GM19372 (cell line): ENCODE data around the gene RIMS3.
A peak's percentile ranks its signal among the peaks of the same experiment; 100 is the strongest.

ENCODE experiments used
- ATAC-seq: cut with Tn5 transposase; IDR thresholded peaks from one replicate; pipeline ENCODE4 v1.9.1; 2021; ENCODE audit warnings: mild to moderate bottlenecking, low read depth, moderate library complexity; ENCODE audit not compliant: unreplicated experiment

Gene RIMS3

DNA sequence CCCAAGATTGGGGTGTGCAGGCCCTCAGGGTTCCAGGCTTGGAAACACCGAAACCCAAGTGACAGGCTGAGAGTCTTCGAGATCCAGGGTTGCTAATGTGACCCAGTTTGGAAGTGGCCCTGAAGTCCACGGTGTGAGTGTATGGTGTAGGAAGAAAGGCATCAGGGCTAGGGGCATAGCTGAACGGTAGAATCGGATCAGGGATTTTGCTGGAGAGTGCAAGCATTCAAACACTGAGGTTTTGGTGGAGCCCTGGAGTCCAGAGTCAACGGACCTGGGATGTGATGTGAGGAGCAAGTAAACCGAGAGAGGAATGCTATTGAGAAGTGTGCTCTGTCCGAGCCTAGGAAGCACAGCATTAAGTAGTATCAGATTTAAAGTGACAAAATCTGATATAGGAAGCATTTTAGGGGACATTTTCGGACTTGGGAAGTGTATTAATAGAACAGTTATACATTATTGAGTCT is 27.0 kb upstream of the RIMS3 start:
- ATAC-seq, result no peak

DNA sequence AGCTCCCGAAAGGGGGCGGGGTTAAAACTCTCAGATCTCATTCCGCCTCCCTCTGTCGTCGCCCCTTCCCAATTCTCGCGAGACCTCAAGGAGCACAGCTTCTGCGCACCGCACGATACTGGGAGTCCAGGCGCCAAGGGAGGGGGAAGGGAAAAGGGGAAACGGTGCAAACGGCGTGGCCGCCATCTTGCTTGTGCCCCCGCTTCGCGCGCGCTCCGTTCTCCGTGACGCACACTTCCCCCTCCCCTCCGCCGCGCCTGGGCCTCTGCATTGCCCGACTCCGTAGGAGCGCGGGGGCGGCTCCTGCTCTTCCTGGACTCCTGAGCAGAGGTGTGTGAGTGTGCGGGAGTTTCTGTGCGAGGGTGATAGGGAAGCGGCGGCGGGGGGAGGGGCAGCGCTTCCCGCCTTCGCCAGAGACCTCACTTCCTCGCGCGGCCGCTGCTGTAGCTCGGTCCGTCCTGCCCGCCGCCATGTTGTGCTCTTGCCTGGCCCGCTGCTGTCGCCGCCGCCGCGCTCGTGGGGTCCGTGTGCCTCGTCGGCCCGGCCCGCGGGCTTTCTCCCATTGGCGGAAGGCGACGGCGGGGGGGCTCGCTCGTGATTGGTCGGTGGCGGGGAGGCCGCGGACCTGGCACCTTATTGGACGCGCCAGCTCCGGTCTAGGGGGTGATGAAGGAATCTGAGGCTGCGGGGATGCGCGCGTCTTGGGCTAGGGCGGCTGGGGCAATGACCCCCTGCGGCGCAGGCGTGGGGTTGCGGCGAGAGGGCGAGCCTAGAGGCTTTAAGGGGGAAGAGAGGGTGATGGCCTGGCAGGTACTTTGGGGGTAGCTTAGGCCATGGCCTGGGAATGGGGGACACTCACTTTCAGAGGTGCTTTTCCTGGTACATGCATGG is 26.3 kb upstream of the RIMS3 start, which contains the start of gene NFYC:
Gene NFYC (plus strand): TSS at position 167 of the 891 bp plus-strand sequence. CDS start 47,140 bp downstream, outside the sequence.
- peak; percentile 75 for ATAC-seq

DNA sequence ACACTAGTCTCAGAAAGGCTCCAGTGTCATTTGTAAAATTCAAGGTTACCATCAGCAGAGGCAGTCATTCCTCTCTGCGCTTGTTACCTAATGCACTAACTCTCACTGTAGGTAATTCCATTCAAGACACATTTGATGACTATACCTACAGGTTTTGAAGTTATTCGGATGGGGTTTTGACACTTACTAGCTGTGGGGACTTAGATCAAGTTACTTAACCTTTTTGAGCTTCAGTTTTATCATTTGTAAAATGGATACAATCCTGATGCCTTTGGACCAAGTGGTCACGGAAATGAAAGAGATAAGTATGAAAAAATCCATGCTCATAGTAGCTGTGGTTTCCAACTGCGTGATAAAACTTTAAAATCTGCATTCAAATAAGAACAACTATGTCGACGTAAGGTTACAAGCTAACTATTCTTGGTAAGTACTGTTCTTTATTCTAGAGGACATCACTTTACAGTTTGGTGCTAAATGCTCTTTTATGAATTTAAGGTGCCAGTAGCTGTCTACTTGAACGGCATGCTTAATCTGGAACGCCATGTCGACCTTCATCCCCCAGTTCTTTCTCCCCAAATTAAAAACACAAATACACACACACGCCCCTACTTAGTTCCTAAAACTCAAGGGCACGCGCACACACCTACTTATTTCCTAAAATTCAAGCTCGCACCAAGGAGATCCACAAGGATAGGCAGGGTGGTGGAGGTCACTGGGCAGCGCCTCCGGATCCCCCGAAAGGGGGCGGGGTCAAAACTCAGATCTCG is 25.5 kb upstream of the RIMS3 start:
- no peak for ATAC-seq

DNA sequence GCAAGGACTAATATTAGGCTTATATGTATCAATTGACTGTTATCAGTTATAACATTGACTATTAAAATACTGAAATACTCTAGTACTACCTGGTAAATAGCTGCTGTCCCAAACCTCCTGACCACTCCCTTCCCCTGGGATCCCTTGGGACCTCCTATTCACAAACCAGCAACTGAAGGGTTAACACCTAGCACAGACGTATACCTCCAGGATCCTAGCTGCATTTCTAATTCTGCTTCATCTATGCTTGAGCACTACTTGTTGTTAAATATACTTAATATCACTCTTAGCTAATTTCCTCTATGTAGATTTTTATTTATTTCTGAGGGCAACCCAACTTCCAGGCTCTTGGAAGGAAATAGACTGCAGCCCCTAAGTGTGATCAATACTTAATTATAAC is 24.3 kb upstream of the RIMS3 start:
- ATAC-seq, result no peak

GRCh38 chr1:40687661-40688060 is 22.2 kb upstream of the RIMS3 start:
- ATAC-seq, result no peak

DNA sequence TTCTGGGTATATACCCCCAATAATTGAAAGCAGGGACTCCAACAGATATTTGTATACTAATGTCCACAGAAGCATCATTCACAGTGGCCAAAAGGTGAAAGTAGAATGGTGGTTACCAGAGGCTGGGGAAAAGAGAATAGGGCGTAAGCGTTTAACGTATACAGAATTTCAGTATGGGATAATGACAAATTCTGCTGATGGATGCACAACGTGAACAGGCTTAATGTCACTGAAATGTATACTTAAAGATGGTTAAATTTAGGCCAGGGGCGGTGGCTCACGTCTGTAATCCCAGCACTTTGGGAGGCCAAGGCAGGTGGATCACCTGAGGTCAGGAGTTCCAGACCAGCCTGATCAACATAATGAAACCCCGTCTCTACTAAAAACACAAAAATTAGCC is 21.6 kb upstream of the RIMS3 start:
- no peak for ATAC-seq

DNA sequence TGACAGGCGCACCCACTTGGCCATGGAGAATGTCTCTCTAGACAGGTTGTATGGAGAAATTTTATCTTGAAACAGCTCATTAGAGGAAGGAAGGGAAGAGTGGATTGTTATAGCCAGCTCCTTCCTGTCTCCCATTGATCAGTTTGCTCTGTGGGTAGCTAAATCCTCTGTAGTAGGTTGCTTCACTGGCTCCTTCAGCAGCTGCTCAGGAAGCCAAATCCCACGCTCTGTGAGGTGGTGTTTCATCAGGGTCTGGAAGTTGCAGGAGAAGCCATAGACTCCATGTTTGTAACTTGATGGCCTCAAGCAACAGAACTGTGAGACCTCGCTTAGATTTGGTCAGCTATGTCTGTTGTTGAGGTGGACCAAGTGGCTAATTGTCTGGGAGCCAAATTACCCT is 19.2 kb upstream of the RIMS3 start:
- ATAC-seq, result no peak

GRCh38 chr1:40679165-40679953 is 13.9 kb upstream of the RIMS3 start:
- ATAC-seq, result no peak

DNA sequence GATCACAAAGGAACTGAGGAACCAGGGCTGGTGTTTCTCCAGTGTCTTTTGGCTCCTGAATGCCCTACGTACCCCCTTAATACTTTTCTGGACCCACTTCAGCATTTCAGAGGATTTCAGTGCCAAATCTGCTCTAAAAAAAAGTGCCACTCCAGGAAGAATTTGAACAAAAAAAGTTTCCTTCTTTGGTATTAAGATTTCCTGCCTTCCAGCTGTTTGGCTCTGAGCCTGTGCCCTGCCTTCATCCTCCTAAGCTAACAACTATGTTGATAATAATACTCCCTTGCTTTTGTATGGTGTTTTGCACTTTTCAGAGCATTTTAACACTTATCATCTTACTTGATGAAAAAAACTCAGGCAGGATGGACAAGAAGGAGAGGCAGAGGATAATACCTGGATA is 11.0 kb upstream of the RIMS3 start:
- ATAC-seq, result no peak

DNA sequence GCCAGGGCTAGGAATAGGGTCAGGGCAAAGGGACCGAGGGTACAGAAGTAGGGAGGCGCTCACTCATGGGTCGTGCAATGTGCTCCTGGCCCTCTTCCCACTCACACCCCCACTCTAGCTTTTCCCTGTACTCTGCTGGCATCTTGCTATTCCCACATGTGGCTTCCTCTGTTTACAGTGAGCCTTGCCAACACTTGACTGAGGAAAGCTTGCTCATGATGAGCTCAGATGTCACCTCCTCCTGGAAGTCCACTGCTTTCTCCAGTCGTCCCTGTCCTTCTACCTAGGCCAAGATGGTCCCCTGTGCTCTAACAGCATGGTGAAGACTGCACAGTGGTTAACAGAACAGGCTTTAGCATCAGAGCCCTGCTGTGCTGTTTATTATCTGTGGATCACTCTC is 8.0 kb upstream of the RIMS3 start:
- no peak for ATAC-seq

DNA sequence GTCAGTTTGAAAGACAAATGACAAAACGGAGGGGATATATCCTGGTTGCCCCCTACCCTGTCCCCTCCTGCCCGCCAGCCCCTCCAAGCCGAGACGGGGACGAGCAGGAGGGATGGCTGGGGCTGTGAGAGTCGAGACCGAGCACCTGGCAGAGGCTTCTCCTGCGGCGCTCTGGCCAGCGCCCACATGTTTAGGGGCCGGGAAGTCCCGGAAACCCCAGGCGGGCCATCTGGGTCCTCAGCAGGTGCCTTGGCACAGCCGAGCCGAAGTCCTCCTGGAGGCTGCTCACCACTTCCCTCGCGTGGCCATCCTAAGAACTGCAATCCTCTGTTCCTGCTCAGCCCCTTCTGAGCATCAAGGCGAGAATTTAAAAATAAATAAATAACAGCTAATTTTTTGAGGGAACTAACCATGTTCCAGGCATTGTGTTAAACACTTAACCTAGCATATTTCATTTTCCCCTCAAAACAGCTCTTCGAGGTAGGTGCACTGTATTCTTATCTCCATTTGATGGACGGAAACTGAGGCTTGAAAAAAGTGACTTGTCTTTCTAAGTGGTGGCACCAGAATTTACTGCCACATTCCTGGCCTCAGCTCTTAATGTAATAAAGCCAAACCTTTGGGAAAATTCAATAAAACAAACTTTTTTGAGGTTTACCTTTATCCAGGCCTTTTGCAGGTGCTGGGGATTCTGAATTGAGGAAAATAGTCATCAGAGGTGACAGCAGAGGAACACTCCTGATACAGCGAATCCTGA is 3.5 kb upstream of the RIMS3 start:
- ATAC-seq, result peak; percentile 55

GRCh38 chr1:40664791-40665190 is 691 bp downstream of the RIMS3 start:
- ATAC-seq, result no peak

DNA sequence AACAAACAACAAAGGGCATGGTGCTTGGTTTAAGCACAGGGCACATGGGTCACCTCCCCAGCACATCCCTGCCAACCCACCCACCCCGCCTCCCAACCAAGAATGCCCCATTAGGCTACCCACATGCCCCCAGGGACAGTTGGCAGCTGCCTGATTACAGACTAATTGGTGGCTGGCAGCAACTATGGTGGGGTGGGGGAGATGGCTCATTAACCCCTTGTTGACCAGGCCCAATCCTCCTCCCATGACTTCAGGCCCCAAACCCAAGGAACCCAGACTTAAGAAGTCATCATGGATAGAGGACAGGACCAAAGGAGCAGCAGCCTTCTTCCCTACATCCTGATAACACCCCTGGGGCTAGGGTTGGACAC is 1.3 kb downstream of the RIMS3 start:
- ATAC-seq, result no peak

DNA sequence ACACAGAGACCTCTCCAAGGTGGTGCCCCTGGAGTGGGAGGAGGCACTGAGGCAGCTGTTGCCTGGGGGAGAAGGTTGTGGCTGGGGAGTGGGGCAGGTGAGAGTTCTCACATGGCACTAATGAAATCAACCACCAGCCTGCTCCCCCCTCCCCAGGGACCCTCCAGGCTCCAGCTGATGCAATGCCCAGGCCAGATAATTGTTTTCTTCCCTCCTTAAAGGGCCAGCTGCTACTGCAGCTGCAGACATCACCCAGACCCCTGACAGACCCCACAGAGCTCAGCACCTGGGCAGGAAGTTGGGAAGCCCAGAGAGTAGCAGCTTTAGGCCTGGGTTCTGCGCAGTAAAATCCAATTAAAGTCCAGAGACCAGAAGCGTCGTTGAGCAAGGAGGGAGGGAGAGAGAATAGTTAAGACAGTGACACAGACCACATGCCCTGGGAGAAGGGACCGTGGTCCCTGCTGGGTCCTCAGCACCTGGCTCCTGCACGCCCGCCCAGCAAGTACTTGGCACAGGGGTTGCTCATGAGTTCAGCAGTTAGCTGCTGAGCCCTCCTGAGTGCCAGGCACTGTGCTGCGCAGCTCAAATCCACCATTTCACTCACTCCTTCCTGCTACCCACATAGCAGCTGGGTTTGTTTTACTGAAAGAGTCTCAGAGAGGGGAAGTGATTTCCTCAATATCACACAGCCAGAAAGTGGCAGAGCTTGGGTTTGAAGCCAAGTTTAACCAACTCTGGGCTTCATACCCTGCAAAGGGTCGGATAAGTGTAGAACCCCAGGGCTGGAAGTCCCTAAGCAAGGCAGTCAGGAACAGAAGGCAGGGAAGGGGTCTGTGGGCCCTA is 1.9 kb downstream of the RIMS3 start:
- no peak for ATAC-seq

- no peak for ATAC-seq
Observed at GRCh38 chr1:40662864-40663263, 2.6 kb downstream of the RIMS3 start.

DNA sequence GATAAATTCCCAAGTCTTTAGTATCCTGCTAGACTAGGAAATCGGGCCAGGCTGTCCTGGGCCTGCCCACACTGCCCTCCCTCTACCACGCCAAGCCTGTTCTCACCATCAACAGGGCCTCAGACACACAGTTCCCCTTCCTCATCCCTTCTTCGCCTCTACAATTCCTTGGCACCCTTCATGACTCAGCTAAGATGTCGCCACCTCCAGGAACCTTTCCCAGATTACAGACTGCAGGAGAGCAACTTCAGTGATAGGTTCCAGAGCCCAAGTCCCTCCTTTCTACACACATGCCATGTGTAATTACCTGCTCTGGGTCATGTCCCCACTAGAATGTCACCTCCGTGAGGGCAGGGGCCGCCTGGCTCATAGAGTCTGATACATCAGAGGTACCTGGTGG is 3.3 kb downstream of the RIMS3 start:
- ATAC-seq, result no peak

GRCh38 chr1:40661678-40662077 is 3.8 kb downstream of the RIMS3 start:
- ATAC-seq, result no peak

- ATAC-seq, result no peak
Observed at GRCh38 chr1:40659649-40659947, 5.9 kb downstream of the RIMS3 start.
